ENCODE data around the gene FFAR2.

Gene FFAR2

DNA sequence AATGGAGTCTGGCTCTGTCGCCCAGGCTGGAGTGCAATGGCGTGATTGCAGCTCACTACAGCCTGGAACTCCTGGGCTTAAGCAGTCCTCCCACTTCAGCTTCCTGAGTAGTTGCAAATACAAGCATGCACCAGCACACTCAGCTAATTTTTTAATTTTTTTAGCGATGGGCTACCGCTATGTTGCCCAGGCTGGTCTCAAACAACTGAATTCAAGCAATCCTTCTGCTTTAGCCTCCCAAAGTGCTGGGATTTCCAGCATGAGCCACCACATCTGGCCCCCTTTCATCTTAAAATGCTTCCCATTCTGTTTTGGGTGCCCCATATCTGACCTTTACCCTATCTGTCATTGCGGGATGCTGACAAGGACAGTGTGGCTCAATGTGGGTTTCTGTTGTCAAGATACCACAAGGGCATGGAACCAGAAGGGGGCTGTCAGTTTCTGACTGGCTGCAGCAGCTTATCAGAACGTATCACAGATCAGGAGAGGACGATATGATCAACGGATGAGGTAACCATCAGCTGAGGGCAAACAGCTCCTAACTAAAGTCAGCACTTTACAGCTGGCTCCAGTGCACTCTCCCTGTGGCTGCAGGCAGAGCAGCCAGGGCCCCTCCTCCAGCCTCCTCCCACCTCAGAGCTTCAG is 44.8 kb upstream of the FFAR2 start:
- TF ChIP-seq, protein P1, sequence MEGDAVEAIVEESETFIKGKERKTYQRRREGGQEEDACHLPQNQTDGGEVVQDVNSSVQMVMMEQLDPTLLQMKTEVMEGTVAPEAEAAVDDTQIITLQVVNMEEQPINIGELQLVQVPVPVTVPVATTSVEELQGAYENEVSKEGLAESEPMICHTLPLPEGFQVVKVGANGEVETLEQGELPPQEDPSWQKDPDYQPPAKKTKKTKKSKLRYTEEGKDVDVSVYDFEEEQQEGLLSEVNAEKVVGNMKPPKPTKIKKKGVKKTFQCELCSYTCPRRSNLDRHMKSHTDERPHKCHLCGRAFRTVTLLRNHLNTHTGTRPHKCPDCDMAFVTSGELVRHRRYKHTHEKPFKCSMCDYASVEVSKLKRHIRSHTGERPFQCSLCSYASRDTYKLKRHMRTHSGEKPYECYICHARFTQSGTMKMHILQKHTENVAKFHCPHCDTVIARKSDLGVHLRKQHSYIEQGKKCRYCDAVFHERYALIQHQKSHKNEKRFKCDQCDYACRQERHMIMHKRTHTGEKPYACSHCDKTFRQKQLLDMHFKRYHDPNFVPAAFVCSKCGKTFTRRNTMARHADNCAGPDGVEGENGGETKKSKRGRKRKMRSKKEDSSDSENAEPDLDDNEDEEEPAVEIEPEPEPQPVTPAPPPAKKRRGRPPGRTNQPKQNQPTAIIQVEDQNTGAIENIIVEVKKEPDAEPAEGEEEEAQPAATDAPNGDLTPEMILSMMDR (IDR thresholded peaks at IDR 0.05; ENCODE audit: borderline replicate concordance, control extremely low read depth, extremely low read depth, insufficient read depth, missing control alignments) = no peak
- in situ Hi-C loops (cut with MboI; ENCODE audit: low sequenced_read_pairs, unreplicated experiment) = no loop called here
- no peak for DNase-seq (ENCODE audit: low spot score)

DNA sequence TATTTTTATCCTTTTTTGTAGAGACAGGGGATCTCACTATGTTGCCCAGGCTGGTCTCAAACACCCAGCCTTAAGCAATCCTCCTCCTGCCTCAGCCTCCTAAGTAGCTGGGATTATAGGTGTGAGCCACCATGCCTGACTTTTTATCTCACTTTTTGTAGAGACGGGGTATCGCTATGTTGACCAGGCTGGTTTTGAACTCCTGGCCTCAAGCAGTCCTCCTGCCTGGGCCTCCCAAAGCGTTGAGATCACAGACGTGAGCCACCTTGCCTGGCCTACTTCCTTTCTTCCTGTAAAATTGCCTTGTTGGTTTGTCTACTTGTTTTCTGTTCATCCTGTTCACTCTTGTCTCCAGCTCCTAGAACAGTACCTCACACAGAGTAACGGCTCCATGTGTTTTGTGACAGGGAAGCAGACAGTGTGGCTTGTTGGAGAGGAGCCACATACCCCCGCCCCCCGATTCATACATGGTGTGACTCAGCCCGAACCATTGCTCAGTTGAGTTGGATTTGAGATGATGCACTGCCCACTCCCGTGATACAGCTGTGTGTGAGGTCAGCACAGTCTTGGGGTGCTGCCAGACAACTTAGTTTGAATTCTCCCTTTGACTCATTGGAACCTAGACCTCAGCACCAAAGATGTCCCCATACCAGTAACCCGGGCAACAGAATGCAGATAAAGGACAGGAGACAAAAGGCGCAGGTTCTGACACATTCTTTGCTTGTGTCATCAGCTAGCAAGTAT is 43.0 kb upstream of the FFAR2 start:
- peak; percentile 87 for DNase-seq (ENCODE audit: low spot score)
- in situ Hi-C loops (cut with MboI; ENCODE audit: low sequenced_read_pairs, unreplicated experiment) = no loop called here
- TF ChIP-seq, protein P1 (IDR thresholded peaks at IDR 0.05; ENCODE audit: borderline replicate concordance, control extremely low read depth, extremely low read depth, insufficient read depth, missing control alignments) = no peak

DNA sequence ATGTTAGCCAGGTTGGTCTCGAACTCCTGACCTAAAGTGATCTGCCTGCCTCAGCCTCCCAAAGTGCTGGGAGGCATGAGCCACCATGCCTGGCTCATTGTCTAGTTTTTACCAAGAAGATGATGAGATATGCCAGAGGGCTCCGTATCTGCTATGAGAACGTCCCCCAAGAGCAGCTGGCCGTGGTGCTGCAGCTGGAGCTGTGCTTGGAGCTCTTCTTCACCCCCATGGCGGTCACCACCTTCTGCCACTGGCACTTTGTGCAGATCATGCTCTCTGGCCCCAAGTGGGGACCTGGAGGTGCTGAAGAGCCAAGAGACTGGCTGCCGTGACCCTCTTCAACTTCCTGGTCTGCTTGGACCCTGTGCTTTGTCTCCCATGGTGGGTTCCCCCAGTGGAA is 40.4 kb upstream of the FFAR2 start:
- in situ Hi-C loops (cut with MboI; ENCODE audit: low sequenced_read_pairs, unreplicated experiment) = no loop called here
- TF ChIP-seq, protein P1 (IDR thresholded peaks at IDR 0.05; ENCODE audit: borderline replicate concordance, control extremely low read depth, extremely low read depth, insufficient read depth, missing control alignments) = no peak
- no peak for DNase-seq (ENCODE audit: low spot score)

DNA sequence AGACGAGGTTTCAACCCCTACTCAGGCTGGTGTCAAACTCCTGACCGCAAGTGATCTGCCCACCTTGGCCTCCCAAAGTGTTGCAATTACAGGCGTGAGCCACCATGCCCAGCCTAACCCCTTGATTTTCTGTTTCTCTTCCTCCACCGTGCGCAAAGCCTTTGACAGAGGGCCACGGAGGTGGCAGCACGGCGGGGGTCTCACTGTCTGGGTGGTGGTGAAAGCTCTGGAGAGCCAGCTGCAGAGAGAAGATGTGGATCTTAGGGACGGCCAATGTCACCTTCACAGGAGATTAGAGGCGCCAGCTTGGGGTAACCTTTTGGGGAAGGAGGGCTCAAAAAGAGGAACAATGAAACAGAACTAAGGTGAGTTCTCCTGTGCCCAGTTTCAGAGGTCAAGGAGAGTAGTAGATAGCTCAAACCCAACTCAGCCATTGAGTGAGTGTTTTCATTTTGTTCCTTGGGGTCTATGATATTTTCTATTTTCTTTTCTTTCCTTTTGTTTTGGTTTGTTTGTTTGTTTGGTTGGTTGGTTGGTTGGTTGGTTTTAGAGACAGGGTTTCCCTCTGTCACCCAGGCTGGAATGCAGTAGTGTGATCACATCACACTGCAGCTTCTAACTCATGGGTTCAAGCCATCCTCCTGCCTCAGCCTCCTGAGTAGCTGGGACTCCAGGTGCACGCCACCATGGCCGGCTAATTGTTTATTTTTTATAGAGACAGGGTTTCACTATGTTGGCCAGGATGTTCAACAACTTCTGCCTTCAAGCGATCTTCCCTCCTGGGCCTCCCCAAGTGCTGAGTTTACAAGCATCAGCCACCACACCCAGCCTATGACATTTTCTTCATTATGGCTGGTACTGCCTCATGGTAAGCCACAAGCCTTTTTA is 39.5 kb upstream of the FFAR2 start:
- DNase-seq (ENCODE audit: low spot score) = no peak
- in situ Hi-C loops (cut with MboI; ENCODE audit: low sequenced_read_pairs, unreplicated experiment) = no loop called here
- TF ChIP-seq, protein P1 (IDR thresholded peaks at IDR 0.05; ENCODE audit: borderline replicate concordance, control extremely low read depth, extremely low read depth, insufficient read depth, missing control alignments) = no peak

DNA sequence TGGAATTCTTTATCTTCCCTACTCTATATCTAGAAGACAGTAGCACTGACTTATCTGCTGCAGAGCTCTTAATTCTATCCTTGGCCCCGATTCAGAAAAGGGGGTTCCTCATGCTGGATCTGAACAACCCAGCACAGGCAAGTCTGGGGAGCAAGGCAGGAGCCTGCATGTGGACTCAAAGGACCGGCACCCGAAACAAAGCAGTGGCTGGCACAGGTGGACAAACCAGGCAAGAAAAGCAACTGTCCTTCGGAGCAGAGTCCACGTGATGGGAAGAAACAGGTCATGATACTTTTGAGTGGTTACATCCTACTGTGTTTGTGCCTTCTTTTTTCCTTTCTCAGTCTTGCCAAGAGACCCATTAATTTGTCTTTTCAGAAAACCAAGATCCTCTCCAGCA is 38.9 kb upstream of the FFAR2 start:
- DNase-seq (ENCODE audit: low spot score) = no peak
- TF ChIP-seq, protein P1 (IDR thresholded peaks at IDR 0.05; ENCODE audit: borderline replicate concordance, control extremely low read depth, extremely low read depth, insufficient read depth, missing control alignments) = no peak
- in situ Hi-C loops (cut with MboI; ENCODE audit: low sequenced_read_pairs, unreplicated experiment) = no loop called here

DNA sequence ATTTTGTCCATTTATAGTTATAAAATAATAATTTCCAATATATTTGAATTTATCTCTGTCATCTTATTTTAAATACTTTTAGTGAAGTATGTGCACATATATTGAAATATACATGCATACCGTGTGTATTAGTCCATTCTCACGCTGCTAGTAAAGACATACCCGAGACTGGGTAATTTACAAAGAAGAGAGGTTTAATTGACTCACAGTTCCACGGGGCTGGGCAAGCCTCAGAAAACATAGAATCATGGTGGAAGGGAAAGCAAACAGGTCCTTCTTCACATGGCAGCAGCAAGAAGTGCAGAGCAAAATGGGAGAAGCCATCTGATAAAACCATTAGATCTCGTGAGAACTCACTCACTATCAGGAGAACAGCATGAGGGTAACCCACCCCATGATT is 37.6 kb upstream of the FFAR2 start:
- TF ChIP-seq, protein P1 (IDR thresholded peaks at IDR 0.05; ENCODE audit: borderline replicate concordance, control extremely low read depth, extremely low read depth, insufficient read depth, missing control alignments) = no peak
- in situ Hi-C loops (cut with MboI; ENCODE audit: low sequenced_read_pairs, unreplicated experiment) = no loop called here
- DNase-seq (ENCODE audit: low spot score) = no peak
